ENCODE data around the gene FBXO42. TPM values are rescaled to one million over a fixed set of nuclear protein-coding genes. Genes with fewer than 3 reads are reported as not detected.

Gene FBXO42
- total RNA-seq, 1 donor = 16.3 TPM

- TF ChIP-seq CTCF (IDR thresholded peaks at IDR 0.05; ENCODE audit: extremely low read depth, low read depth, low read length) = no peak
- H3K4me2 ChIP-seq (ENCODE audit: insufficient read depth, low read length) = no peak overlapping the region
- no peaks in the 10 kb centered on the region for H3K9me3 ChIP-seq (ENCODE audit: low read depth, low read length)
- H3K4me3 ChIP-seq (ENCODE audit: insufficient read depth, low read length) = no peak overlapping the region
- no peaks in the 10 kb centered on the region for H4K20me1 ChIP-seq (ENCODE audit: insufficient read depth, low read length)
- H3K27ac ChIP-seq (ENCODE audit: low read depth, low read length) = no peak overlapping the region
- H2AFZ ChIP-seq (ENCODE audit: low read length) = no peak overlapping the region
- DNase-seq (ENCODE audit: insufficient read length, low spot score, missing footprints) = peak; percentile 21
- H3K36me3 ChIP-seq (ENCODE audit: insufficient read depth, low read length) = no peaks in the 10 kb centered on the region
- no peaks in the 10 kb centered on the region for H3K79me2 ChIP-seq (ENCODE audit: insufficient read depth, low read length)
- H3K27me3 ChIP-seq (ENCODE audit: insufficient read depth, low read length) = no peaks in the 10 kb centered on the region
- H3K4me1 ChIP-seq (ENCODE audit: insufficient read depth, low read length) = no peaks in the 10 kb centered on the region
Measured at GRCh38 chr1:16196874-16197273, 155.4 kb downstream of the FBXO42 start.

Small RNAs within 50 kb of the gene (small RNA-seq; reads per million reads assigned to genes)
- 0.82 reads per million, percentile 14 among the genes with 10 or more reads in this experiment for gene MT1XP1

Other genes starting within 250 kb of the FBXO42 start
- gene EPHA2, start 196.4 kb downstream of the FBXO42 start, total RNA-seq = 13.3 and 21.0 TPM in 2 replicates
- 5.9 and 6.5 TPM in 2 replicates for gene ARHGEF19, start 139.8 kb downstream of the FBXO42 start, total RNA-seq
- 9.4 and 14.1 TPM in 2 replicates for gene CPLANE2, start 115.3 kb downstream of the FBXO42 start, total RNA-seq
- gene SZRD1, start 14.8 kb upstream of the FBXO42 start, total RNA-seq = 63.6 and 66.2 TPM in 2 replicates
- gene SPATA21, start 84.9 kb upstream of the FBXO42 start, total RNA-seq = not detected in 2 replicates
- gene NECAP2, start 88.2 kb upstream of the FBXO42 start, total RNA-seq = 76.0 and 76.3 TPM in 2 replicates
- gene RNU1-1, start 161.8 kb upstream of the FBXO42 start, total RNA-seq = under 0.01 TPM in 1 of 2 replicates, not detected in the other